GM18517 (cell line): Measurements from ENCODE around the gene ANKRD18A.
A peak's percentile ranks its signal among the peaks of the same experiment; 100 is the strongest.

ENCODE experiments used
- ATAC-seq: cut with Tn5 transposase; IDR thresholded peaks from one replicate; pipeline ENCODE4 v1.9.1; 2021; ENCODE audit warnings: mild to moderate bottlenecking, moderate library complexity; ENCODE audit not compliant: unreplicated experiment

The ANKRD18A gene

DNA sequence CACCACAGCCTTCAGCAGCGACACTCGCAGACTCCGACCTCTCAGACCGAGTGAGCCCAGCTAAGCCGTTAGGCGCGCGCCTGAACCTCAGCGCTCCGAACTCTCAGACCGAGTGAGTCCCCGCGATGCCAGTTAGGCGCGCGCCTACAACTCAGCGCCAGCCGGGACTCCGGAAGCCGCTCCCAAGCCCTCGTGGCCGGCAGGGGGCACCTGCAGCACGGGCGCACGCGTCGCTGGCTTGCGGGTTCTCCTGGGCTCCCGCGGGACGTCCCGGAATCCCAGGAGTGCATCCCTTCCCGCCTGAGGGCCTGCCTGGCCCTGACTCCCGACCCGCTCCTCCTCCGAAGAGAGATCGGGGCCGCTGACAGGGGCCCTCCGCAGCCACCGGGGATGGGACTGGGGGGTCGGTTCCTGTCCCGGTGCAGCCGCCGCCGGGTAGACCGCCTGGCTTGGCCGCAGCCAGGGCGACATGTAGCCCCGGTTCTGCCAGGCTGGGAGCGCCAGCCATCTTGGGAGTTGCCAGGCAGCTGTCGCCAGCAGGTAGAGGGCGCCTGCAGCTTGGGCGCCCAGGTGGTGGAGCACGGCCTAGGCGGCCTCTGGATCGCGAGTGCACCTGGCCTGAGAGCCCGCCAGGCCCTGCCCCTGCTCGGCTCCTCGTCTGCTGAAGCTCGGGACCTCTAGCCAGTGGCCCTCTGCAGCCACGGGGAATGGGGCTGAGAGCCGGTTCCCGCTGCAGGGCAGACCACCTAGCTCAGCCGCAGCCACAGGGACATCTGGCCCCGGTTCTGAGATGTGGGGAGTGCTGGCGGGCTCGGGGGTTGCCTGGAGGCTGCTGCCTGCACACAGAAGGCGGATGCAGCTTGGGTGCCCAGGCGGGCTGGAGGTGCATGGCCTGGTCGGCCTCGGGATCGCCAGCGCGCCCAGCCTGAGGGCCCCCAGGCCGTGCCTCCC is at the start of gene ANKRD18A:
Gene ANKRD18A, minus strand, starts transcription at position 114 of the 951 bp plus-strand sequence. CDS start 311 bp downstream, outside the sequence.
- ATAC-seq, result peak; percentile 56

GRCh38 chr9:38668791-38669466 is 48.5 kb upstream of the ANKRD18A start:
- ATAC-seq, result no peak

DNA sequence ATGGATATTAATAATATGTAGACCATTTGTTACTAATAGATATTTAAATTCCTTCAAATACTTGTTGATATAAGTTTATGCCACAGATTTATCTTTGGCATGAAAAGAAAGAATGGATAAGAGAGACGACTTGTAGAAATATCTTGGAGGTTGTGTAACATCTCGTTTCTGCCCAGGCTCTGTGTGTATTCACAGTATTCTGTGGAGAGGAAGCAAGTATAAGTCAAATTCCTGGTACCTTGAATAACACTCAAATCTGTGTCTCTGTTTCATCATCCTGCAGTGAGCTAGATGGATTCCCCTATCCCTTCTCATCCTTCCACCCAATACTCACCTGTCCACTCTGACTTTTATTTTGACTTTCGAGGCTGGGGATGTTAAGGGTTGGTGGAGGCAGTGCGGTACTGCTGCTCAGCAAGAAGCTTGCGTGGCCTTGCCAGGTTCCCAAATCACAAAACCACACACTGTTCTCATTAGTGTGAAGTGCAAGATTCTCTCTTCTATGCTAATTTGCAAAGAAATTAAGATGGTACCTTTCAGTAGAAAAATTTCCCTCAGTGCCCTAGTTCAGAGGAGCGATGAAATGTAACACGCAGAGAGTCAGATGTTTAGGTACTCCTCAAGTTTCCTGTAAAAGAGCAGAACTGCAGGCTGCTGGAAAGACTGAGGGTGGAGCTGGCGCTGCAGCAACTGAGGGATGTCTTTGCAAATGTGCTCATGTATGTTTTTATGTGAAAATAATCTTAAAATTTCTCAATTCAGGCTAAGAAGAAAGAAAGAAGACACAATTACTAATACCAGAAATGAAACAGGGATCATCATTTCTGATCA is 42.6 kb upstream of the ANKRD18A start:
- no peak for ATAC-seq

DNA sequence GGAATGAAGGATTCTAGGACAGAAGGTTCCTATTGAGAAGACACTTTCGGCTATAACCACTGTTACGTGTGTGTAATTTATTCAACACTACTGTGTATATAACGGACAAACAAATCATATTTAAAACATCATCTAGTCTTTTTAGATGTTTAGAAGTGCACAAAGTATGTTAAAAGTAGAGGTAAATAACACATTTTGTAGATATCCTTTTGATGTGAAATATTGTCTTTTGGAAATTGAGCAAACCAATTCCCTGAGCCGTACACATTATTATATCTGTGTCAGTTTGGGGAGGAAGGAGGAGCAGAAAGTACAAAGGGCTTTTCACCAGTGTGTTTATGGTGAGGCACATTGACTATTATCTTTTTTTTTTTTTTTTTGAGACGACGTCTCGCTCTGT is 39.1 kb upstream of the ANKRD18A start:
- ATAC-seq, result no peak

GRCh38 chr9:38656896-38657295 is 36.5 kb upstream of the ANKRD18A start:
- no peak for ATAC-seq

- no peak for ATAC-seq
Measured at GRCh38 chr9:38652486-38652885, 32.1 kb upstream of the ANKRD18A start.

GRCh38 chr9:38652044-38652443 is 31.6 kb upstream of the ANKRD18A start:
- no peak for ATAC-seq

DNA sequence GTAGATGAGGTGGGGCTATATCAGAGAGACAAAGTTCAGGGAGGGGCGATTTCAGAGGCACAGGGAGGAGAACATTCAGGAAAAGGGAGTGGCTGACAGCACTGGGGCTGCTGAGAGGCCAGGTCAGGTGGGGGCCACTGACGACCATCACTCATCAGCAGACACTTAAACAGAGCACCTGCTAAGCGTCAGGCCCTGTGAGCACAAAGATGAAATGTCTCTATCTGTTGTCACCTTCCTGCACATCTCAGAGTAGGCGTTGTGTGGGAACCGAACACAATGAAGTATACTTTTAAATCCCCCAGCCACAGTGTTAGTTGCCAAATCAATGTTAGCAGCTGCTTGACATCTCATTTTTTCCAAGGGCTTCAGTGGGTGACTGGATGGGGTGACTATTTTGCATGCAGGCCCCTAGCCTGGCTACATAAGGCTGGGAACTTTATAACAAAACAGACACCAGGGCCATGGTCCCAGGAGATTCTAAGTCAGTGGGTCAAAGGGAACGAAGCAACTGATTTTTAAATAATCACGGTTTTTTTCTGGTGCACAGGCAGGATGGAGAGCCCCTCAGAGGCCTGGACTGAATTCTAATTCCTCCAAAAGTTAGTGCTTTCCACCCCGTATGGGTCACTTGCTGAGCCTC is 31.1 kb upstream of the ANKRD18A start:
- no peak for ATAC-seq

DNA sequence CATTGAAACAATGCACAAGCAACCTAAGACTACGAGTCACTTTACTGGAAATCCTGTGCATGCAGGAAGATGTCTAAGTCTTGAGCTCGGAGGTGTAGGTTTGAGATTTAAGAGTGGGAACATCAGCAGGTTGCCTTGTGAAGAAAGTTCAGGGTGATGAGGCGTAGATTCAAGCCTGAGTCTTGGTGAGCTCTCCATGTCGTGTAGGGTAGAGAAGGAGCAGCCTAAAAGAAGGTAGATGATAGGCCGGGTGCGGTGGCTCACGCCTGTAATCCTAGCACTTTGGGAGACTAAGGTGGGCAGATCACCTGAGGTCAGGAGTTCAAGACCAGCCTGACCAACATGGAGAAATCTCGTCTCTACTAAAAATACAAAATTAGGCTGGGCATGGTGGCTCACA is 30.2 kb upstream of the ANKRD18A start:
- no peak for ATAC-seq

- ATAC-seq, result no peak
Measured at GRCh38 chr9:38649731-38650363, 29.5 kb upstream of the ANKRD18A start.

GRCh38 chr9:38644601-38645000 is 24.2 kb upstream of the ANKRD18A start:
- no peak for ATAC-seq

GRCh38 chr9:38643815-38644173 is 23.4 kb upstream of the ANKRD18A start:
- ATAC-seq, result no peak

DNA sequence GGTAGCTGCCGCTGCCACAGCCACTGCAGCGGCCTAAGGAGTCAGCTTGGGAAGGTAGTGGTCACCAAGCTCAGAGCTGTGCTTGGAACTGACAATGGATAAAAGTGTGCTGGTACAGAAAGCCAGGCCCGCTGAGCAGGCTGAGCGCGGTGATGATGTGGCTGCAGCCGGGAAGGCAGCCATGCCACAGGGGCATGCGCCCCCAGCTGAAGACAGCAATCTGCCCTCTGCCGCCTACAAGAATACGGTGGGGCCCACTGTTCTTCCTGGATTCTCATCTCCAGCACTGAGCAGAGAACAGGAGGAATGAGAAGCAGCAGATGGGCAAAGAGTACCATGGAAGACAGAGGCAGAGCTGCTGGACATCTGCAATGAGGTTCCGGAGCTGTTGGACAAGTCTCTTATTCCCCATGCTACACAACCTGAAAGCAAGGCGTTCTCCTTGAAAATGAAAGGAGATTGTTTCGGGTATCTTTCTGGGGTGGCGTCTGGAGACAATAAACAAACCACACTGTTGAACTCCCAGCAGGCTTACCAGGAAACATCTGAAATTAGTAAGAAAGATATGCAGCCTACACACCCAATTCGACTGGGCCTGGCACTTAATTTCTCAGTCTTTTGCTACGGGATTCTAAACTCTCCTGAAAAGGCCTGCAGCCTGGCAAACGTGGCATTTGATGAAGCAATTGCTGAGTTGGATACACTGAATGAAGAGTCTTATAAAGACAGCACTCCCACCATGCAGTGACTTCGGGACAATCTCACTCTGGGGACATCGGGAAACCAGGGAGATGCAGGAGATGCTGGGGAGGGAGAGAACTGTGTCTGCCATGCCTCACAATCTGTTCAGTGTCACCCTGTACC is 22.8 kb upstream of the ANKRD18A start:
- no peak for ATAC-seq

- ATAC-seq, result no peak
Measured at GRCh38 chr9:38641985-38642864, 21.8 kb upstream of the ANKRD18A start.

- ATAC-seq, result no peak
Measured at GRCh38 chr9:38641142-38641541, 20.7 kb upstream of the ANKRD18A start.

DNA sequence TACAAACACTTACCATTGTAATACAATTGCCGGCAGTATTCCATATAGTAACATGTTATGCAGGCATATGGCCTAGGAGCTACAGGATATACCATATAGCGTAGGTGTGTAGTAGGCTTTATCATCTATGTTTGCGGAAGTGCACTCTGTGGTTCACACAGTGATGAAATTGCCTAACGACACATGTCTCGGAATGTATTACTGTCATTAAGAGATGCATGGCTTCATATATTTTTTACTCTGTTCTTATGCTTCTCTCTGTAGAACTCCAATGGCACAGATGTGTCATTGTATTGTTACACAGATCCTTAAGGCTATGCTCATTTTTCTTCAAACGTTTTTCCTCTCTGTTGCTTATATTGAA is 19.2 kb upstream of the ANKRD18A start:
- no peak for ATAC-seq

DNA sequence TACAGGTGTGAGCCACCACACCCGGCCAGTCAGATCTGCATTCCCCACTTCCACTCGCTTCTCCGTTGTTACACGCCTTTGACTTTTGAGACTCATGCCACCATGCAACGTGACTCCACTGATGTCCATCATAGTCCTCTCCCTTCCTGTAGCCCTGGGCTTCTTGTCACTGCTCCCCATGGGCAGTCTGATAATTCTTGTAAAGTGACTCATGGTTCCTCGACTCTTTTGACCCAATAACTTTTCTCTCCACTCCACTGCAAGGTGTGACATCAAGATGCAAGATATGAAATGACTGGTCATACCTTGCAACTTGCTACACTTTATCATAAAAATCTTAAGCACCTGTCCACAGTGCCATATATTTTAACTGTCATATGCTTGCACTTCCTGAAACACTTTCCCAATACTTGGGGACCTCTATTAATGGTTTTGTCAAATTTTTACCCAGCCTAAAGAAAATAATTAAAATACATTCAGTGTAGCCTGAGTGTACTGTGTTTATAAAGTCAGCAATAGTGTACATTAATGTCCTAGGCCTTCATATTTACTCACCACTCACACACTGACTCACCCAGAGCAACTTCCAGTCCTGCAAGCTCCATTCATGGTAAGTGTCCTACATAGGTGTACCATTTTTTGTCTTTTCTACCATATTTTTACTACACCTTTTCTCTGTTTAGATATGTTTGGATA is 18.6 kb upstream of the ANKRD18A start:
- no peak for ATAC-seq

DNA sequence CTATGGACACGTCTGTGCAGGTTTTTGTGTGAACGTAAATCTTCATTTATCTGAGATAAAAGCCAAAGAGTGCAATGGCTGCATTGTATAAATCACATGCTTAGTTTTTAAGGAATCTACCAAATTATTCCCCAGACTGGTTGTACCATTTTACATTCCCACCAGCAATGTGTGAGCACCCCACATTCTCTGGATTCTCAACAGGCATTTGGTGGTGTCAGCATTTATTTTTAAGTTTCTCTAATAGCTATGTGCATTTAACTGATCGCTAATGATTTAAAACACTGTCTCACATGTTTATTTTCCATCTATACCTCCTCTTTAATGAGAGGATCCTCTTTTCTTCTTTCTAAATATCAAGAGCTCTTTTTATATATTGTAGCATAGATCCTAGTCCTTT is 13.9 kb upstream of the ANKRD18A start:
- ATAC-seq, result no peak
